Activated naive CD8-positive, alpha-beta T cell (primary cell): ENCODE data around the gene FAM240A.

Source experiments
- H3K27ac Mint-ChIP-seq: one replicate; pipeline ENCODE4 v1.8.0; 2021; ENCODE audit warnings: mixed read lengths
- H3K27me3 Mint-ChIP-seq: one replicate; pipeline ENCODE4 v1.8.0; 2021; ENCODE audit warnings: mixed read lengths
- H3K36me3 Mint-ChIP-seq: one replicate; pipeline ENCODE4 v1.8.0; 2021; ENCODE audit warnings: mixed read lengths
- H3K4me1 Mint-ChIP-seq: one replicate; pipeline ENCODE4 v1.8.0; 2021; ENCODE audit warnings: low read depth, mixed read lengths
- H3K4me3 Mint-ChIP-seq: one replicate; pipeline ENCODE4 v1.8.0; 2021; ENCODE audit warnings: mild to moderate bottlenecking, mixed read lengths
- H3K9me3 Mint-ChIP-seq: one replicate; pipeline ENCODE4 v1.8.0; 2021; ENCODE audit warnings: low read depth, mixed read lengths

FAM240A gene

DNA sequence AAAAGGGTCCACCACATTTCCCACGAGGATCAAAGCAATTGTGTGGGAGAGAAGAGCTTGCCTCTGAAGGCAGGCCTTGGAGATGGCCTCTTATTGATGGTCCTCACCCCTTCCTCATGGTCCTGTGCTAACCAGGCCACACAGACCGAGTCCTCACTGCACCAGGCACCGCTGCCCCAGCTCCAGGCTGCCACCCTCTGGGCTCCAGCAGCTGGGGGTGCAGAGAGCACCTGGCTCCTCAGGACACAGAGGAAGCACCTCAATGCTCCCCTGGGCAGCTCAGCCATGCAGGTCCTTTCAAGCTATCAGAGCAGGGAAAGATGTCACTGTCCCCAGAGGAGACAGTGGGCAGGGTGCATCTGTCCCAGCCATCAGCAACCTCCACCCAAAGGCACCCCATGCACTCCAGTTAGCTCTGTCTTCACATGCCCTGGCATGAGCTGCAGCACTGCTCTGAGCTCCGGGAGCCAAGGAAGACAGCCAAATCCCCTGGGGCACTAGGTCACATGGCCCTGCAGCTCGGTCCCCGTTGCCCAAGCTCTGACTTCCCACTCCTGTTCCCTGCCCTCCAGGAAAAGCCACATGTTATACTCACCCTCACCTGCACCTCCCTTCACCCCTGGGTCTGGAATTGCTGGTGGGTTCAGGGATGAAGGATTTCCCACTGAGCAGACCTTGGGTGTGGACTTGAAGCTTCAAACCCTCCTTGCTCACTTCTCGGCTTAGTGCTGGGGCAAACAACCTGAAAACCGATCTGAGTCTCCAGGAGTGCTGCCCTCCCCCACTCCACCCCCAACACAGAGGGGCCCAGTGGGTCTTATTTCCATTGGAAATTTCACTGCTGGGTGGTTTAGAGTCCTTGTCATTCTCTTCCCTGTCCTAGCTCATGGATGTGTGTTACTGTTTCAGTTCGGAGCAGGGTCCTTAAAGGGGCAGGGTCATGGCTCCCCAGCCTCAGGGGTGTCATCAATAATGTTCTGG, 48.5 kb downstream of the FAM240A start:
- Mint-ChIP-seq H3K9me3 (no peaks in the 10 kb centered on the region), H3K4me1 (no peaks in the 10 kb centered on the region), H3K27ac (no peak overlapping the region), H3K27me3 (no peaks in the 10 kb centered on the region), H3K4me3 (no peak overlapping the region), H3K36me3 (no peaks in the 10 kb centered on the region)

DNA sequence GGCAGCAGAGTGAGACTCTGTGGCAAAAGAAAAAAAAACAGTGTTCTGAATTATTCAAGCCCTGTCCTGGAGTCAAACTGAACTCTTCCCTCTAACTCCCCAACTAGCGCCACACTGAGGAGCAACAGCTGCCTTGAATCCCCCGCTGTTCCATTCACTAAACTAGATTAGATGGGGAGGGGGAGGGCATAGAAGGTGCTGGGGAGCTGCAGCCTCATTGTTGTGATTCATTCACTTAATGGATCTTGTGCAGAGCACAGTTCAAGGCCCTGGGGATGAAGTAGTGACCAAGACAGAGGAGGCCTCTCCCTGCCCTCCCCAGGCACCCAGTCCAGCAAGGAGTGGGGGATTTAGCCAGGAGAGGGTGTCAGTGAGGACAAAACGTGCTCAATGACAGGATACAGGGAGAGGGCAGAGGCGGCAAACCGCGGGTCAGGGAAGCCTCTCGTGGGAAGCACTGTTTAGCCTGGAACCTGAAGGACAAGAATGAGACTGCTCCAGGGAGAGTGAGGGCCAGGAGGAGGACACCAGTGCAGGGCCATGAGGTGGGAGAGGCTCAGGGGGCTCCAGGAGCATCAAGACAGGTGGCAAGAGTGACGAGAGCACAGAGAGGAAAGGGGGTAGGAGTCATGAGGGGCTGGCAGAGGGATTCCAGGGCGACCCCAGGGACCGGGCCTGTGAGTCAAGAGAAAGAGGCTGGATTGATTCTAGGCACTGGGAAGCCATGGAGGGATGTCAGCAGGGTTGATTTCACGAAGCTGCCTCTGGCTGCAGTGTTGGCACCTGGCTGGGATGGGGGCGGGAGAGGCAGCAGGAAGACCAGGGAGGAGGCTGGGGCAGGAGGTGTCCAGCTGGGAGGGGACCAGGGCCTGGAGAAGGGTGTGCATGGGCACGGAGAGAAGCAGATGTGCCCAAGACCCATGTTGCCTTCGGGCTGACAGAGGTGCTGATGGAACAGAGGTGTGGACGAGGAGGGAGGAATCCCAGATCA, 49.7 kb downstream of the FAM240A start:
- H3K4me3 Mint-ChIP-seq: no peak overlapping the region
- H3K4me1 Mint-ChIP-seq: no peaks in the 10 kb centered on the region
- no peaks in the 10 kb centered on the region for H3K9me3 Mint-ChIP-seq
- H3K27ac Mint-ChIP-seq: no peak overlapping the region
- H3K36me3 Mint-ChIP-seq: no peaks in the 10 kb centered on the region
- H3K27me3 Mint-ChIP-seq: no peaks in the 10 kb centered on the region

DNA sequence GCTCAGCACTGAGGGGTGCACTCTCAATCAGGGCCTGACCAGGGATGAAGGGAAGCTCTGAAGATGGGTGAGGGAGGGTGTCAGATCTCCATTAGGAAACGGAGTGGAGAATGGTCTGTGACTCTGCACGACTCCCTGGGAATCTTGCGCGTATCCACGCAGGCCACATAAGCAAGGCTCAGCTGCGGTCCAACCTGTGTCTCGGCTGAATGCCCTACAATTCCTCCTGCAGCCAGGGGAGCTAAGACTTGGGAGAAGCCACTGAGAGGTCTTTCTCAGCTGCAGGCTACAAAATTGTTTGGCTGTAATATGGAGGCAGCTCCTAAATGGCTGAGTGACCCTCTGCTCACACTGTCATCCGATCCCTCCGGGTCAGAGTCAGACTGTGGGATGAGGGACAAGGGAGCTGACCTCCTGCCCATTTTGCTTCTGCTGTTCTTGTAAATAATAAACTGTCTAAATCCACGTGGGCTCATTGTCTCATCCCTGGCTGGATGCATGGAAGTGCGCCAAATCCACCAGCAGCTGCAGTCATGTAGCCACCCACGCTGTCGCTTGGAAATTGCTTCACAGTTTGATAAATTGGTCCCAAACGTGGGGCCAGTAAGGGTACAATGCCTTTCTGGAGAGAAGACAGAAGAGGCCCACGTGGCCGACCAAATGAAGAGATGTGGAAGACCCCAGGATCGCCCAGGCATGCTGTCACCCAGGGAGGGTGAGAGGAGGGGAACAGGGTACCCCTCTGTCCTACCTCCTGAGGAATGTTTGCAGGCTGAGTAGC, 50.6 kb downstream of the FAM240A start:
- no peaks in the 10 kb centered on the region for H3K9me3 Mint-ChIP-seq
- H3K27ac Mint-ChIP-seq: no peak overlapping the region

DNA sequence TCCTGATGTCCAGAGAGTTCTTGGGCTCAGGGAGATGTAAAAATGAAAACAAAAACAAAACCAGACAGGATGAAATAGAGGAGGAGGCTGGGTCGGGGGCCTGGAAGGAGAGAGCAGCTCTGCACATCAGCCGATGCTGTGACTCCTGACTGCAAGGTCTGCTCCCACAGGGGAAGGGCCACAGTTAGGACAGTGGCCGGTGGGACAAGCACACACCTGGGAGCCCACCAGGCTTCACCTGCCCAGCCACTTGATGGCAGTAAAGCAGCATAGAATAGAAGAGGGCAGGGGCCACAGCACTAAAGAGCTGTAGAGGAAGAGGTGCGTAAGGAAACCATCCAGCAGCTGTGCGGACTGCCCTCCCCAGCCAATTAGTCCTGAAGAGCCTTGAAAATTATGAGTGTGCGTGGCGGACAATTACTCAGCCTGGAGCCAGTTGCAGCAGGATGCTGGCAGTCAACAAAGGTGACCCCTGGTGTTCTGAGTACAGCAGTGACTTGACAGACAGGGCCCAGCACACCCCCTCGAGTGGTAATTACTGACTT, 51.3 kb downstream of the FAM240A start:
- H3K36me3 Mint-ChIP-seq: no peaks in the 10 kb centered on the region
- H3K27ac Mint-ChIP-seq: no peak overlapping the region
- H3K4me3 Mint-ChIP-seq: no peak overlapping the region
- H3K9me3 Mint-ChIP-seq: no peaks in the 10 kb centered on the region
- no peaks in the 10 kb centered on the region for H3K27me3 Mint-ChIP-seq
- no peaks in the 10 kb centered on the region for H3K4me1 Mint-ChIP-seq

More for the DNA sequence above, 50.6 kb downstream of the FAM240A start:
- no peak overlapping the region for H3K4me3 Mint-ChIP-seq
- H3K4me1 Mint-ChIP-seq: no peaks in the 10 kb centered on the region
- H3K27me3 Mint-ChIP-seq: no peaks in the 10 kb centered on the region
- no peaks in the 10 kb centered on the region for H3K36me3 Mint-ChIP-seq

DNA sequence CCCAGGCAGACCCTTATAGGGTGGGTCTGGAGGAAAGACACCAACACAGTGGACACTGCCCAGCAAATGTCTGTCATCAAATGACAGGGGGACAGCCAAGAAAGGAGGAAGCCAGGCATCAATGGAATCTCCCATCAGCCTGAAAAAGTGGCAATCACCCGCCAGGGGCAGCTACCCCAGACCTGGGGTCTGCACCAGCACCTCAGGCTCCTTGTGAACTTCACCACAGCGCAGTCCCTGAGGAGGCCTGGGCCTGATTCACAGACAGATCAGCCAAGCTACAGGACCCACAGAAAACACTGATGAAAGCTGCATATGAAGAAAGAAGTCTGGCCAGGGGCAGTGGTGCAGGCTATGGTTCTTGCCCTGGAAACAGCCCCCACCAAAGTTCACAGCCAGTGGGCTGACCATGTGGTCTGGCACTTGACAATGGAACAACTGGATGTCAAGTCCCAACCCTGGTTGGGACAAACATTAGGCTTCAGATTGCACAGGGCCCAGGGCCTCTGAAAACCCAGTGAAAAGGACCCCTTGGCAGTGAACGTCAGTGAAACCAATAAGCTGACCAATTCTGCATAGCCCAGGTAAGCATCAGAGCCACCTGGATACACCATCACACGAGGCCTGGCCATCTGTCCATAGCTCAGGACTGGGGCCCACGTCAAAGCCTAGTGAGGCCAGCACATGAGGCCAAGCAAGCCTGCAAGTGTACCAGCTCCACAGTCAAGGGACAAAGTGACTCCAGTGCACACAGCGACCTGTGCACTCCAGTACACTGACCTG, 52.1 kb downstream of the FAM240A start:
- no peak overlapping the region for H3K27ac Mint-ChIP-seq
- H3K4me3 Mint-ChIP-seq: no peak overlapping the region
- H3K36me3 Mint-ChIP-seq: no peaks in the 10 kb centered on the region
- no peaks in the 10 kb centered on the region for H3K4me1 Mint-ChIP-seq
- no peaks in the 10 kb centered on the region for H3K27me3 Mint-ChIP-seq
- H3K9me3 Mint-ChIP-seq: no peaks in the 10 kb centered on the region

DNA sequence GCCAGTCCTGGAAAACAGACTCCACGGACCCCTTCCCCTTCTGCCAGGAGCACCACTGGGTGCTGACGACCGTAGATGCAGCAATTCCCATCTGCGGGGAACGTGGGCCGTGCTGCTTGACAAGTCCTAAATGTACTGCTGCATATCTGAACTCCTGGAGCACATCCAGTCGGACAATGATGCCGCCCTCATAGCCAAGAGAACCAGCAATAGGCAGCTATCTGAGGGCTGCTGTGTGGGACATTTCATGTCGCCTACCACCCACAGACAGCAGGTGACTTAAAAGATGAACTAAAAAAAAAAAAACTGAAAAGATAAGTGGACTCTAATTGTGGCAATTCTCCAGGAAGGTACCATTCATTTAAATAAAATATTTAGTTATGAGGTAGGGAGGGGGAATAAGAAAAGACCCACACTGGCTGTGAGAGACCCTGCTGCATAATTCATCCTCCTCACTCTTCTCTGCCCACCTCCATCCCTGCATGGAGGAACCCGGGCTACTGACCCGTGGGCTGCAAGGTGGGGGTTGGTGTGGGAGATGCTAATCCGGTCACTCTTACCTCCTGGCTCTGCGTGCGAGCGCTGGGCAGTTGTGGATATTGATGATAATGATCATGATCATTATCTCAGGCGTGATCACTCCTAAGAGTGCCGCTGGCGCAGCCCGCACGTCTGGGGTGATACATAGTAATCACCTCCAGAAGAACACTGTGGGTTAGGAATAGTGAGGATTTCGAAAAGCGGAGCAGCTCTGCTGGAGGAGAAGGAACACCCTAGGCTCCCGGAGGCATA, 52.8 kb downstream of the FAM240A start:
- no peaks in the 10 kb centered on the region for H3K9me3 Mint-ChIP-seq
- H3K4me3 Mint-ChIP-seq: no peak overlapping the region
- no peaks in the 10 kb centered on the region for H3K27me3 Mint-ChIP-seq
- no peak overlapping the region for H3K27ac Mint-ChIP-seq
- no peaks in the 10 kb centered on the region for H3K36me3 Mint-ChIP-seq
- no peaks in the 10 kb centered on the region for H3K4me1 Mint-ChIP-seq

DNA sequence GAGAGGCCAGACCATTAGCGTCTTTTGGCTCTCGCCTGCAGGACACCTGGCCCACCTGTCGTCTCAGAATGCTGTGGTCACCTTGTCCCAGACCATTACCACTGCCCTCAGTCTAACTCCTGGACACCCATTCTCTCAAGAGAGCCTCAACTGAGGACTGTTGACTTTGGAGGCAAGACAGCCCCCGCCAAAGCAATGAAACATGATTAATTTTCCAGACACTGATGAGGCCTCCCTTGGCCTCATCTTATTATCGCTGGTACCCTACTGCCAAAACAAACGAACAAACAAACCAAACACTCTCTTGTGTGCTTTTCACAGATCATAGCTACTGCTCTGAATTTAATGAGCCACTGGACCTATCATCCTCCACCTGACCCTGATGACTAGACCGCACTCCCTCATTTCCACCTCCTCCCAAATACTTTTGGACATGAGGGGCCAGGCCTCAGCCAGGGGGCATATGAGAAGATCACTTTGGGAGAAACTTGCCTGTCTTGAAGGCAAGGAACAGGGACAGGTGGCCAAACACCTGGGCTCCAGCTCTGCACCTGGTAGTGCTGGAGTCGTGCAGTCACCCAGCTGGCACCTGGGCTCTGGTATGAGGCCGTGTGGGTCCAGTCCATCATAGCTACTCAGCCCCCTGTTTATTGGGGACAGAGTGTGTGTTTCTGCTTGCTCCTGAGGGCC, 53.6 kb downstream of the FAM240A start:
- Mint-ChIP-seq H3K27me3 (no peaks in the 10 kb centered on the region), H3K4me1 (no peaks in the 10 kb centered on the region), H3K9me3 (no peaks in the 10 kb centered on the region), H3K27ac (no peak overlapping the region), H3K36me3 (no peaks in the 10 kb centered on the region), H3K4me3 (no peak overlapping the region)

DNA sequence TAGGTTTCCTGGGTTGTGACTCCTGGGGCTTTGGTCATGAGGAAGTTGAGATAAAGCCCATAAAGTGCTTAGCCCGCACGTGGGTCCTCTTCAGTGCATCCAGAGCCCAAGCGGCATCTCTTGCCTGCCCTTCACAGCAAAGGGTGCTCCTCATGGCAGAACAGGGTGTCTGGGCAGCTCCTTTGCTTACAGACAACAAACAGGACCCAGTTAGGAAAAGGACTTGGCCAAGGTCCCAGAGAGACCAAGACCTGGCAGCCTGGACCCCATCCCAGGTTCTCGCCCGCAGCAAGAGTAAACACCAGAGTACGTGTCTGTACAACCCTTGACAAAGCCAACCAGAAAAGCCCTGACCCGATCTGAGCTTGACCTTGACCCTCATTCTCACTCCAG, 54.1 kb downstream of the FAM240A start:
- Mint-ChIP-seq H3K36me3 (no peaks in the 10 kb centered on the region), H3K9me3 (no peaks in the 10 kb centered on the region), H3K27ac (no peak overlapping the region), H3K27me3 (no peaks in the 10 kb centered on the region), H3K4me3 (no peak overlapping the region), H3K4me1 (no peaks in the 10 kb centered on the region)

DNA sequence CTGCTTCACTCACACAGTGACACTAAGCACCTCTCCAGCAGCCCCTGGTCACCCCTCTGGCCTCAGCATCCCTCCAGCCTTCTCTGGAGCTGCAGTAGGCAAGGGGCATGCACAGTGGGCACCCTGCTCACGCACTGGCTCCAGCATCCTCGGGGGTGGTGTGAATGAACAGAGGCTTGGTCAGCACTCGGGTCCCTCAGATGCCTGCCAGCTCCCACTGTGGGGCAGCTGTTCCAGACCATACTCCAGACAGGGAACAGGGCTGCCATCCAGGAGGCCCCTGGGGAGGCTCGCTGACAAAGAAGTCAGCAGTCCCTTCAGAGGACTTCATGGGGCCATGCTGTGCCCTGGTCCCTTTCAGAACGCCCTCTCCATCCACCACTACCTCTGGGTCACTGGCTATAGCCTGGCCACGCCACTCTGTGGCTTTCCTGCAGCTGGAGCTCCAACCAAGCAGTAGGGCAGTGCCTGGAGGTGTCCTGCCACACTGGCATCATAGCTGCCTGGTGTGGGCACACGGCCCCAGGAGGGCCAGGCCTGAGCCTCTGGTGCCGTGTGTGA, 54.8 kb downstream of the FAM240A start:
- Mint-ChIP-seq H3K9me3 (no peaks in the 10 kb centered on the region), H3K27ac (no peak overlapping the region), H3K4me1 (no peaks in the 10 kb centered on the region)

DNA sequence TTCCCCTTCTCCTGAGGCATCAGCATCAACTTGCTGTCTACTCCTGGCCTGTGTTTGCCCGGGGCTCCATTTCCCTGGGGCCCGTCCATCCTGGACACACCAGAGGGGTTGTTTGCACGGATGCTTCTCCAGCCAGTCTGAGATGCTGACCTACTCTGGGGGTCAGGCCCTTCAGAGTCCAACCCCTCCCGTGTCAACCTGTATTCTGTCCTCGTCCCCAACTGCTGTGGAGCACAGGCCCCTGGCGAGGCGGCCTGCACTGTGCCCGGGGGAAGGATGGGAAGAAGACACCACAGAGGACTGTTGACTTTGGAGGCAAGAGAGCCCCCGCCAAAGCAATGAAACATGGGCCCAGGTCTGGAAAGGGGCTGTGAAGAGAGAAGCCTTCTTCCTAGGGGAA, 55.3 kb downstream of the FAM240A start:
- H3K4me3 Mint-ChIP-seq: no peak overlapping the region
- H3K27ac Mint-ChIP-seq: no peak overlapping the region
- no peaks in the 10 kb centered on the region for H3K9me3 Mint-ChIP-seq
- H3K4me1 Mint-ChIP-seq: no peaks in the 10 kb centered on the region
- H3K27me3 Mint-ChIP-seq: no peaks in the 10 kb centered on the region
- H3K36me3 Mint-ChIP-seq: no peaks in the 10 kb centered on the region

More for the DNA sequence above, 54.8 kb downstream of the FAM240A start:
- no peaks in the 10 kb centered on the region for H3K36me3 Mint-ChIP-seq
- no peaks in the 10 kb centered on the region for H3K27me3 Mint-ChIP-seq
- H3K4me3 Mint-ChIP-seq: no peak overlapping the region

DNA sequence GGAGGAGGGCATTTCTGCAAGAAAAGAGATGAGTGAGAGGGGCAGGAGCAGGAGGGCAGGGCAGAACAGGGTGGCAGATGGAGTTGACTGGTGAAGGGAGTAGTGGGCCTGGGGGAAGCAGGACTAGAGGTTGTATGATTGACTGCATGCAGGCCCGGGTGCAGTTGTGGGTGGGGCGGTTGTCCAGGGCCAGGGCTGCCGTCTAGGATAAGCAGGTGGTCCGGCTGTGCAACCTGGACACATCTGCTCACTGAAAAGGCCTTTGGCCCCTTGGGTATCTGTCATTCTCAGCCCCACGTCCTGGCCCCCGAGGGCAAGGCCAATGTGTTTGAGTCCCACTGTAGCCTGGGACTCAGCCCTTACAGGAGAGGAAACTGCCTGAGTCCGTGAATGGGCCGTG, 55.8 kb downstream of the FAM240A start:
- no peaks in the 10 kb centered on the region for H3K36me3 Mint-ChIP-seq
- no peaks in the 10 kb centered on the region for H3K4me1 Mint-ChIP-seq
- H3K27me3 Mint-ChIP-seq: no peaks in the 10 kb centered on the region
- H3K27ac Mint-ChIP-seq: no peak overlapping the region
- no peak overlapping the region for H3K4me3 Mint-ChIP-seq
- H3K9me3 Mint-ChIP-seq: no peaks in the 10 kb centered on the region

DNA sequence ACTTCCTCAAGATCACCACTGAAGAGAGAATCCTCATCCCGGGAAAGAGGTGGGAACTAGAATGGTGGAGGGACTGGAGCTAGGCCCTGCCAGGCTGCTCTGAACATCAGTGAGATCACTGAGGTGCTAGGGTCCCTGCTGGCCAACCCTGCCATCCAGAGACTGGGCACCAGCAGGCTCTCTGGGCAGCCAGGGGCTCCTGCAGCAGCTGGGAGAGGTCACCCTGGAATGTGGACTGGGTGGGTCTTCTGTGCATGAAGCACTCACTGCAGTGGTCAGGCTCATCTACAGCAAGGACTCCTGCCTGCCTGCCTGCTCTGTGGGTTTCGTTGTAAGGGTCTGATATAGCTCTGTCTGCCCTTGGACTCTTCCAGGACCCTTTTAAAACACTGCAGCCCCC, 56.3 kb downstream of the FAM240A start:
- no peaks in the 10 kb centered on the region for H3K9me3 Mint-ChIP-seq
- H3K27me3 Mint-ChIP-seq: no peaks in the 10 kb centered on the region
- no peaks in the 10 kb centered on the region for H3K36me3 Mint-ChIP-seq
- H3K4me3 Mint-ChIP-seq: no peak overlapping the region
- no peak overlapping the region for H3K27ac Mint-ChIP-seq
- H3K4me1 Mint-ChIP-seq: no peaks in the 10 kb centered on the region
